GOT3 (cell line): Measurements from ENCODE around the gene RBBP7.

Experiments
- DNase-seq: peaks from one replicate; lab custom pipeline; 2025; ENCODE audit warnings: mixed read lengths; lab: John Stamatoyannopoulos, UW

The RBBP7 gene

DNA sequence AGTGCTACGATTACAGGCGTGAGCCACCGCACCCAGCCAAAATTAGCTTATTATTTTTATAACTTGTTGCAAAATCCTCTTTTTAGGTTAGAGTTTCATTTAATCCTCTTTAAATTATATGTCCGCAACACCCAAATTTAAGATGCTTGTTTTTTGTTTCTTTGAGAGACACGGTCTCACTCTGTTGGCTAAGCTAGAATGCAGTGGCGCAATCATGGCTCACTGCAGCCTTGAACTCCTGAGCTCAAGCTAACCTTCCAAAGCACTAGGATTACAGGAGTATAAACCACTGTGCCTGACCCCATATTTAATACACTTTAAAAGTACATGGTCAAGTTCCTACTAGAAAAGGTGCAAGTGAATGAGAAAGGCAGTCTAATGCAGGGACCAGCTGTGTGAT is 2.2 kb downstream of the RBBP7 start:
- no peak for DNase-seq

DNA sequence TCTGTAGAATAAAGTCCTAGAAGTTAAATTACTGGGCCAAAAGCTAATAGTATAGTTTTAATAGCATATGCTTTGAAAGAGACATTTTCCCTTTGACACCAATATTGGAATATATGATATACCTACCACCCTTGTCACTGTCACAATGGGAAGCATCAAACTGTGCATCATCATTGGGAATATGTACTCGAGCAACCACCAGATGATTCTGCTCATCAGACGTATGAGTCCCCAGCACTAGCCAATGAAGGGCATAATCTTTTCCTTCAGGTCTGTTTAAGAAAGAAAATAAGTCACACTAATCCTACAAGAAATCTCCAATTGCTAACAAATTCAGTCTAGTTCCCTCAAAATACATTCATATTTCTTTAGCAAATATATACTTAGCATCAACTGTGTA is 7.3 kb downstream of the RBBP7 start:
- no peak for DNase-seq

DNA sequence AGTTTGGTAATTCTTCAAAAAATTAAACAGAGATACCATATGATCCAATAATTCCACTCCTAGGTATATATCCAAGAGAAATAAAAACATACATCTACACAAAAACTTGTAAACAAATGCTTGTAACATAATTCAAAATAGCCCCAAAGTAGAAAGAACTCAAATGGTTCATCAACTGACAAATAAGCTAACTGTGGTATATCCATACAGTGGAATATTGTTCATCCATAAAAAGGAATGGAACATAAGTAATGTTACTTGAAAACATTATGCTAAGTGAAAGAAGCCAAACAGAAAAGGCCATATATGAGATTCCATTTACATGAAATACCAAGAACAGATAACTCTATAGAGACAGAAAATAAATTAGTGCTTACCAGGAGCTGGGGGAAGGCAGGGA is 13.4 kb downstream of the RBBP7 start:
- no peak for DNase-seq

DNA sequence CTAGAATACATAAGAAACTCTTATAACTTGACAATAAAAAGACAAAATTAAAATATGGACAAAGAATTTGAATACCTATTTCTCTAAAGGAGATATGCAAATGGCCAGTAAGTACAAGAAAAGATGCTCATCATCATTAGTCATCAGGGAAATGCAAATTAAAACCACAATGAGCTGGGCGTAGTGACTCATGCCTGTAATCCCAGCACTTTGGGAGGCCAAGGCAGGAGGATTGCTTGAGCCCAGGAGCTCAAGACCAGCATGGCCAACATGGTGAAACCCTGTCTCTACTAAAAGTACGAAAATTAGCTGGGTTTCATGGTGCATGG is 14.1 kb downstream of the RBBP7 start:
- DNase-seq, result peak; percentile 10

DNA sequence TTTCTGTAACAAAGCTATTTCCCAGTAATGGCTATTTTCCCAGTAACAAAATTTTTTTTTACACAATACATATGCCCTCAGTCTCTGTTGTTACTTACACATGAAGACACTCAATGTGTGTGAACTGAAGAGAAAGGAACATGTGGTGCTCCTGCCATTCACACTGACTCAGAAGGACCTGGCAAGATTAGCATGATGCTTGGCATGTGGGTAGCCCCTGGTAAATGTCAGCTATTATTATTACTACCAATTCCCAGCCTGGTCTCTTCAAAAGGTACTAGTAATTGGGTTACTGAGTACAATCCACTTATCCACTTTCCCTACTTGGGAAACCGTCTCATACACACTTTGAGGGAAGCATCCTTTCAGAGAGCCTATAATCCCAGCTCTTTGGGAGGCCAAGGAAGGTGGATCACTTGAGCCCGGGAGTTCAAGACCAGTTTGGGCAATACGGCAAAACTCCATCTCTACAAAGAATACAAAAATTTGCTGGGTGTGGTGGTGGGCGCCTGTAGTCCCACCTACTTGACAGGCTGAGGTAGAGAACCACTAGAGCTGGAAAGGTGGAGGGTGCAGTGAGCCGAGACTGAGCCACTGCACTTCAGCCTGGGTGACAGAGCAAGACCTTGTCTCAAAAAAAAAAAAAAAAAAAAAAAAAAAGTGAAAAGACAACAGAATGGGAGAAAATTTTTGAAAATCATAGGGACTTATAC is 14.6 kb downstream of the RBBP7 start:
- DNase-seq, result no peak

DNA sequence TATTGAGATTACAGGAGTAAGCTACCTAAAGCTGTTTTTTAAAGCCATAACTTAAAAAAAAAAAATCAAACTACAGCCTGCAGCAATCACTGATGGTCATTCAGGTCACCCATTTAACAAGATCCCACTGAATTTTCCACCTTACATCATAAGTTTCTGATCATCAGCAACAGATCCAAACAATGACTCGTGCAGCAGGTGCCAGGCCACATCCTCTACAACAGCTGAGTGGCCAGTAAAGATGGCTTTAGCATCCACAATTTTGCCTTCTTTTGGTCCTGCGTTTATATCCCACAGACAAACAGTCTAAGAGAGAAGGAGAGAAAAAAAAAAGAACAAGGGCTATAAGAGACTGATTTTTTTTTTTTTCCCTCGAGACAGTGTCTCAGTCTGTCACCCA is 16.6 kb downstream of the RBBP7 start:
- no peak for DNase-seq

GRCh38 chrX:16852617-16853179 is 17.5 kb downstream of the RBBP7 start:
- DNase-seq, result no peak

DNA sequence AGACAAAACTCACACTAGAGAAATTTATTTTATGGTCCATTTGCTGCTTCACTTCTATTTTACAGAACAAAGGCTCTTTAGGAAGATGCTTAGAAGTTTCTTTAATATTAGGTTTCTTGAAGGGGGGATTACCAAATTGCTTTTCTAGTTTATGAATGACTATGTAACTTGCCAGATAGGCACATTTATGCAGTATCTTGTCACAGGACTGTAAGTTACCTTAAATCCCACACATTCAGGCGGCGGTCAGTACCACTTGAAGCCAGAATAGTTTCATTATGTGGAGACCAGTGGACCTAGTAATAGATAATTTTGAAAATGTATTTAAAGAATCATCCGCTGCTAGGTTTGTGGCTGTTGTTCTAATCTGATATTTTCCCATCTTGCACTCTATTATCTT is 18.3 kb downstream of the RBBP7 start:
- DNase-seq, result no peak

DNA sequence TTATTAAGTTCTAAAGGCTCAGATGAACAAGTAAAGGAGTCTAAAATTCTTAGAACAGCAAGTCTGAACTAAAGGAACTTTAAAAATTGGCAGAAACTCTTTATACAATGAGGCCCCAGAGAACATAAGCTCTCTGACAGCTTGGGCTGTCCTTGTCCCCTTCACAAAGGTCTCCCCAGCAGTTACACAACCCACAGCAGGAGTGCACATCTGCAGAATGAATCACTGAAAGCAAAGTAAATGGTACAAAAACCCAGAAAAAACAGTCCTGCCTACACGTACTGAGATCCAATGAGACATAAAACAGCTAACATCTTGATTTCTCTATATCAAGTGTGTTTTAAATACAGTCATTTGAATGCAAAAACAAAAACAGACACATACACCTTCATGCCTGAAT is 18.7 kb downstream of the RBBP7 start:
- DNase-seq, result no peak

- no peak for DNase-seq
These were observed 21.6 kb downstream of the RBBP7 start for GRCh38 chrX:16848541-16848940.

DNA sequence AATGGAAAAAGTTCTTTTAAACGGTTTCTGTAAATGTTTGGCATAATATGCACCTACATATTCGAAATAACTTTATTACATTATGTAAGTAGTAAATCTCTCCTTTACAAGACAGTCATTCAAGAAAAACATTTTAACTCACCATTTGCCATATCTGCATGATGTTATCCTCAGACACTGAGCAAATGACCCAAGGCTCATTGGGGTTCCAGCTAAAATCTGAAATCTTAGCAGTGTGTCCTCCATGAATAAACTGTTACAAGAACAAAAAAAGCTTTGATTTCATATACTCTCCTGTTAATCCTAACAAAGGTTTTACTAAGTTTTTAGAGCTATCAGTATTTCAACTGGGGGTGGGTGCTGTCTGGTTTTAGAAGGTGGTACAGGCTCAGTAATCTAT is 24.5 kb downstream of the RBBP7 start:
- DNase-seq, result no peak

GRCh38 chrX:16843208-16843909 is 26.8 kb downstream of the RBBP7 start:
- no peak for DNase-seq

- DNase-seq, result no peak
These were observed 27.5 kb downstream of the RBBP7 start for GRCh38 chrX:16842684-16843083.

DNA sequence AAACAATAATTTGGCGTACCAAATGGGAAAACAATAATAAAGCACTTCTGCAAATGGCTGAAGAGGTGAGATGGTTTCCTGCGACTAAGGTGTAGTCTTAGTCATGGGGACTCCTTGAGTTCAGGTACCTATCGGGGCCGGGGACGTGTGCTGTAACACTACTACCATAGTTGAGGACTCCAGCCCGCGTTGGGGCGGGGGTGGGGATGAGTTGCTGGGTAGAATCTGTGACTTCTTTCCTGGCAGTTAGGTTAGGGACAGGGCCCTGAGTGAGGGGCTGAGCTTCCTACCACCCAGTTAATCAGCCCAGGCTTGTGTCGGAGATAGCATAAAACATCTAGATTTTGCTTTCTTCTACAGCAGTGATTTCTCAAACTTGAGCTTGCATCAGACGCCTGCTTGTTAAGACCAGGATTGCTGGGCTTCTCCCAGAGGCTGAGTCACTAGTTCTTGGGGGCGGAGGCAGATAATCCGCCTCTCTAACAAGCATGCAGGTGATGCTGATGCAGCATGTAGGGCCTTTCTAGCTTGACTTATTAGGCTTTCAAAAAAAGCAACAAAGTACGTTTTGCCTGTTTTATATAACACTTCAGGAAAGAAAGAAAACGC is 30.2 kb downstream of the RBBP7 start:
- peak; percentile 45 for DNase-seq

DNA sequence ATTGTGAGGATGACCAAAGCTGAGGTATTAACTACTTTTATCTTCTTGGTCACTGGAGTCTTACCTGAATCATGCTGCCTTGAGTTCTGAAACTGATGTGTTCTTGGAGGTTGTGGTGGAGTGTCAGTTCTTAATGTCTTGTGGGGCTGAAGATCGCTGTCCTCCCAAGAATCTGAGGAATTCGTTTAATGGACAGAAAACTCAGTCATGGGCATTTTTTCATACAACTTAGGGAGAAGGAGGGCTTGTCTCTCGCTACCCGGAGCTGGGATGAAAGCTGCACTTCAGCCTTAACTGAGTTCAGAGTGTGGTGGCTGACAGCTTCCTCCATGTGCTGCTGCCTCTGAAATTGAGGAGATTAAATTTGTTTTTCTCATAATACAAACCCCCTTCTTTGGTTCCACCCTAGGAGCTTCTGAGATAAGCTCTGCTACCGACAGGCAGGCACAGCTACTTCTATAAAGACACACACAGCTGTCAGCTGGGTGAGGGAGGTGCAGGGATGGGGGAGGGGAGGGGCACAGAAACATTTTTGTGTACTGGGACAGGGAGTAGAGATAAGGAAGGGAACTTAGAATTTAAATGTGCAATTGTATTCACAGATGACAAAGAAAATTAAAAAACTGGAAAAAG is 30.8 kb downstream of the RBBP7 start:
- DNase-seq, result no peak

DNA sequence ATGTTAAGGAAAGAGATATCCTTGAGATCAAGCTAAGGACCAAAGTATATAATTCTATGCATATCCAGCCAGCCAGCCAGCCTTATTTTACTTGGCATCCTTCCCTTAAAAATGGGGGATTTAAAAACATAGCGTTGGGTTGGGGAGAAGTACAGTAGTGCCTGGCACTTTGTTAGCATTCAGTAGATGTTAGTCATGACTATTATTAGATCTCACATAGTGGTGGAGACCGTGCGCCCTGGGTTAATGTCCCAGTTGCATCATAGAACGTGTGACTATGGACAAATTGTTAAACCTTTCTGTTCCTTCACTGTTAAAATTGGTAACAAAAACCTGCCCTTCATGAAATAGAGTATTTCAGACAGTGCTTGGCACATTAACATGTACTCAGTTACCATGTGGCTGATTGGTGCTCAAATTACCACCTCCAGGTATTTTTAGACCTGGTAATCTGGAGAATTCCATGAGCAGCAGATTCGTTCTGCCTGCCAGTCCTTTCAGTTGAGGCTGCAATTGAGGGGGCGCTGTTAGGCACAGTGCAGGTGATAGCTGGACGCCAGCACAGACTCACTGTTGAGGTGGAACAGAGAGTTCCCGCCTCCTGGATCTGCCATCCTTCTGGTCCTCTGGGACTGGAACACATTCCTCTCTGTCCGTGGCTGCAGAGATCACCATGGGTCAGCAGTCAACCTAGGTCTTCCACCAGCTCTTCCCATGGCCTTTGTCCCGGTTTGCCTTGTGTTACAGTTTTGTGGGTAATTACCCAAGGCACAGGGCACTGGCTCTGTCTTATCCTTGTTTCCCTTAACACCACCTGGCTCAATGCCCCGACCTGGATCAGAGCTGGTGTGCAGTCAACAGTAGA is 31.7 kb downstream of the RBBP7 start:
- DNase-seq, result peak; percentile 25

- peak; percentile 32 for DNase-seq
These were observed 33.8 kb downstream of the RBBP7 start for GRCh38 chrX:16836371-16836770.

GRCh38 chrX:16834806-16835205 is 35.4 kb downstream of the RBBP7 start:
- no peak for DNase-seq

DNA sequence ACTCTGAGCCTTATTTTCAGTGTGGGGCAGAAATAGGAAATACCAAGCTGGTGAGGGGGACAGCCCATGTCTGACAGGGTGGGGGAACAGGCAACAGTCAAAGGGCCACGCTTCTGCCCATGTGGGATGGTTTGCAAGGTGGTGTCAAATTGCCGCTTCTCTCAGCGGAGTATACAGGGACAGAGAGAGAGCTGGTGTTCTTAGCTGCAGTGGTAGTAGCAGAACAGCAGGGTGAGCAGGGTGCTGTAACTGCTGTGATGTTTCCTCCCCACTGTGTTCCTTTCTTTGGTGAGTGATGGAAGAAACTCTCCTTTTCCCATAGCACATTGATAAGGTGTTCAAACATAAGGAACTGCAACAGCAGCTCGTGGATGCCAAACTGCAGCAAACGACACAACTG is 37.9 kb downstream of the RBBP7 start:
- DNase-seq, result no peak

GRCh38 chrX:16828124-16828908 is 41.8 kb downstream of the RBBP7 start:
- DNase-seq, result no peak

DNA sequence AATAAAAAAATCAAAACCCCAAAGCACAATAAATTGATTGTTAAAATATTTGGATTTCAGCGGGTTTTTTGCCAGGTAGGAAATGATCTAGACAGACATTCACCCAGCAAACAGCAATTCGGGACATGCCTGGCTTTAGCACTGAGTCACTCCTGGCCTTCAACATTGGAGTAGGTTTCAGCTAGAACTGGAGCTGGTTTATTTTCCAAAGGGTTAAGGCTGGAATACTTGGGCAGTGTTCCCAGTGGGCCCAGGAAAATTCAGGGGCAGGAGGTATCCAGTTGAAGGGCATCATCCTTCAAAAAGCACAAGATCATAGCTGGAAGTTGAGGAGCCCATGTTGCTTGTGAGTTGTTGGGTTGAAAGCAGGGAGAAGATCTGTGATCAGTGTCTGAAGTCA is 42.9 kb downstream of the RBBP7 start:
- peak; percentile 9 for DNase-seq
